ENCODE data around the gene ELOA2.
"Not testable (repeated sequence)": the region's sequence is repeated elsewhere in the genome, so short reads cannot be mapped to it uniquely, and the experiment has no call there.

The ELOA2 gene

GRCh38 chr18:47036298-47036874 lies 965 bp upstream of the ELOA2 start:
- CTCF ChIA-PET: interaction anchor here (1.7 to 1.8 kb wide), 3 partner anchors 11 to 20 kb away, joined by 4 read pairs; no protein-coding TSS in a partner anchor
- peak; percentile 52 for TF ChIP-seq CTCF (IDR thresholded peaks at IDR 0.05; ENCODE audit: control extremely low read depth, extremely low read depth, low read depth, missing control alignments)
- DNase-seq (ENCODE audit: extremely low spot score): peak; percentile 34
- POLR2A ChIA-PET: no interaction called here

- POLR2A ChIA-PET; CTCF ChIA-PET; DNase-seq (ENCODE audit: extremely low spot score): not testable (repeated sequence)
Measured at GRCh38 chr18:47034591-47034990, 830 bp downstream of the ELOA2 start.

GRCh38 chr18:47032945-47033344 lies 2.5 kb downstream of the ELOA2 start:
- ChIA-PET POLR2A (no interaction called here), CTCF (no interaction called here)
- no peak for TF ChIP-seq CTCF (IDR thresholded peaks at IDR 0.05; ENCODE audit: control extremely low read depth, extremely low read depth, low read depth, missing control alignments)
- no peak for DNase-seq (ENCODE audit: extremely low spot score)

GRCh38 chr18:47030887-47031286 lies 4.5 kb downstream of the ELOA2 start:
- CTCF ChIA-PET; DNase-seq (ENCODE audit: extremely low spot score); POLR2A ChIA-PET: not testable (repeated sequence)

GRCh38 chr18:47029684-47030353 lies 5.6 kb downstream of the ELOA2 start:
- CTCF ChIA-PET; DNase-seq (ENCODE audit: extremely low spot score); POLR2A ChIA-PET: not testable (repeated sequence)

GRCh38 chr18:47028738-47029137 lies 6.7 kb downstream of the ELOA2 start:
- CTCF ChIA-PET; POLR2A ChIA-PET; DNase-seq (ENCODE audit: extremely low spot score): not testable (repeated sequence)

- CTCF ChIA-PET; POLR2A ChIA-PET; DNase-seq (ENCODE audit: extremely low spot score): not testable (repeated sequence)
Measured at GRCh38 chr18:47025557-47026174, 9.8 kb downstream of the ELOA2 start.

GRCh38 chr18:47023769-47024465 lies 11.5 kb downstream of the ELOA2 start:
- POLR2A ChIA-PET; CTCF ChIA-PET; DNase-seq (ENCODE audit: extremely low spot score): not testable (repeated sequence)

GRCh38 chr18:47022821-47023220 lies 12.6 kb downstream of the ELOA2 start:
- POLR2A ChIA-PET: not testable (repeated sequence)

GRCh38 chr18:47020757-47021156 lies 14.7 kb downstream of the ELOA2 start:
- DNase-seq (ENCODE audit: extremely low spot score); POLR2A ChIA-PET; CTCF ChIA-PET: not testable (repeated sequence)

More at GRCh38 chr18:47022821-47023220, 12.6 kb downstream of the ELOA2 start:
- DNase-seq (ENCODE audit: extremely low spot score); CTCF ChIA-PET: not testable (repeated sequence)

GRCh38 chr18:47019870-47020269 lies 15.6 kb downstream of the ELOA2 start:
- POLR2A ChIA-PET; DNase-seq (ENCODE audit: extremely low spot score); CTCF ChIA-PET: not testable (repeated sequence)

Measured in GM10248 (cell line).